SJSA1 (cell line): ENCODE measurements around the gene DNAH11. TPM values are rescaled to one million over a fixed set of nuclear protein-coding genes. Genes with fewer than 3 reads are reported as not detected.
"Not testable (repeated sequence)": the region's sequence is repeated elsewhere in the genome, so short reads cannot be mapped to it uniquely, and the experiment has no call there.

Source experiments
- DNase-seq, 2 experiments: peaks; one replicate each; pipeline ENCODE4 v3.0.0-alpha.2; 2015 to 2020; ENCODE audit warnings: low spot score in 2 of 2, low read depth in 1 of 2
- H3K27ac ChIP-seq: fragments of 250-450 bp; sonication (Bioruptor Pico); 2 replicates; pipeline ENCODE4 v1.5.1; 2020; ENCODE audit warnings: mild to moderate bottlenecking, moderate library complexity
- H3K27me3 ChIP-seq: fragments of 250-450 bp; sonication (Bioruptor Pico); replicated peaks from 2 replicates; pipeline ENCODE4 v1.5.1; 2020; ENCODE audit warnings: mild to moderate bottlenecking, moderate library complexity
- H3K36me3 ChIP-seq: fragments of 250-450 bp; sonication (Bioruptor Pico); 2 replicates; pipeline ENCODE4 v1.5.1; 2020; ENCODE audit warnings: mild to moderate bottlenecking
- H3K4me1 ChIP-seq: fragments of 250-450 bp; sonication (Bioruptor Pico); replicated peaks from 2 replicates; pipeline ENCODE4 v1.6.1; 2021; ENCODE audit warnings: mild to moderate bottlenecking
- H3K4me3 ChIP-seq: fragments of 250-450 bp; sonication (Bioruptor Pico); 2 replicates; pipeline ENCODE4 v1.5.1; 2020; ENCODE audit warnings: mild to moderate bottlenecking
- H3K9me3 ChIP-seq: fragments of 250-450 bp; sonication (Bioruptor Pico); replicated peaks from 2 replicates; pipeline ENCODE4 v1.5.1; 2020; ENCODE audit warnings: mild to moderate bottlenecking
- total RNA-seq: library from RNA; depleted of rRNA; stranded (reverse); fragments of >200 nt; shearing (Covaris generic); gene quantifications from 2 replicates; pipeline ENCODE4 v1.2.3, GENCODE V29; 2014

Gene DNAH11
- total RNA-seq, 1 experiment from 2014 or later: 13.1 TPM

DNA sequence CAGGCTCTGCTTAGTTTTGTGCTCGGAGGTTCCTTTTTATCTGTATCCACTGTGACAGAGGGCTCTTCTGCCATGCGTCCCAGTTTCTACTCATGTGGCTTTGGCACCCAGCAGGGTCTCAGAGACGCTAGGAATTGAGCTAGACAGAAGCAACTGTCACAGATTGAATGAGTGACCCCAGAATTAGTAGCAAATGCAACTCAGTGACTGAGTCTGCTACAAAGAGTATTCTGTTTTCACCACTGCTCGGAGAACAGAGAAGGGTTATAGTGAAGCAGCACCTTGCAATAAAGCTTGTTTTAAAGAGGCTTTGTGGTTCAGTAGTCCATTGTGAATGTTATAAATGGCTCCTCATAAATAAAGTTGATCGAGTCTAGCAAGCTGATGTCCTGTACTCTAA lies 113.2 kb downstream of the DNAH11 start:
- no peak overlapping the region for H3K27ac ChIP-seq
- no peaks in the 10 kb centered on the region for H3K27me3 ChIP-seq
- no peak overlapping the region for H3K4me3 ChIP-seq
- no peak for DNase-seq
- H3K9me3 ChIP-seq: no peaks in the 10 kb centered on the region
- no peaks in the 10 kb centered on the region for H3K36me3 ChIP-seq
- H3K4me1 ChIP-seq: no peaks in the 10 kb centered on the region

DNA sequence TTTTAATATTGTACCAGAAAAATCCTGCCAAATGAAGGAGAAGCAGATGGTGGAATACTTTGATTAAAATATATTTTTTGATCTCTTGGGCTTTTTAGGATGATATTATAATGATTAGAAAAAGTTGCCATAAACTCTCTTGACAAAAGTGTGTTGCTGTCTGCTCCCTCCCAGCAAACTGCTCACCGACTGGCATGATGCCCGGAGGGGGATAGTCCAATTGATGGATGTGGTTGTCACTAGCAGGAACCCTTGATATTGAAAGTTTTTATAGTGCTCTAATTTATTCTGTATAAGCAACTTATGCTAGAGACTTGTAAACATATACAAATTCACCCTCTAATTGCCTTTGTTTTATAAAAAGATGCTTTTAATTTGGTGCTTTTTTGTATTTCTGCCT lies 114.0 kb downstream of the DNAH11 start:
- no peak overlapping the region for H3K27ac ChIP-seq
- H3K27me3 ChIP-seq: no peaks in the 10 kb centered on the region
- H3K4me3 ChIP-seq: no peak overlapping the region
- no peak for DNase-seq
- no peaks in the 10 kb centered on the region for H3K36me3 ChIP-seq
- H3K9me3 ChIP-seq: no peaks in the 10 kb centered on the region
- no peaks in the 10 kb centered on the region for H3K4me1 ChIP-seq

DNA sequence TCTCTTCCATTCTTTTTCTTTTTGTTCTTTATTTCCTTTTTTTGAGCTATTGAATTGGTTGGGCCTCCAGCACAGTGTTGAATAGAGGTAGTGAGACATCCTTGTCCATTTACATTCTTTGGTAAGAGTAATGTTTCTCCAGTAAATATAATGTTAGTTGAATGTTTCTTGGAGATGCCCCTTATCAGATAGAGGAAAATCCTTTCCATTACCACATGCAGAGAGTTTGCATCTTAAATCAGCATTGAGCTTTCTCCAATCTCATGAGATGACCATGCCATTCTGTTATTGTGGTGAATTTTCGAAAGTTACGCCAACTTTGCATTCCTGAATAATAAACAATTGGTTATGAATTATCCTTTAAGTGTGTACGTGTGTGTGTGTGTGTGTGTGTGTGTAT lies 127.7 kb downstream of the DNAH11 start:
- Histone ChIP-seq H3K9me3 (no peaks in the 10 kb centered on the region), H3K4me3 (no peak overlapping the region)

DNA sequence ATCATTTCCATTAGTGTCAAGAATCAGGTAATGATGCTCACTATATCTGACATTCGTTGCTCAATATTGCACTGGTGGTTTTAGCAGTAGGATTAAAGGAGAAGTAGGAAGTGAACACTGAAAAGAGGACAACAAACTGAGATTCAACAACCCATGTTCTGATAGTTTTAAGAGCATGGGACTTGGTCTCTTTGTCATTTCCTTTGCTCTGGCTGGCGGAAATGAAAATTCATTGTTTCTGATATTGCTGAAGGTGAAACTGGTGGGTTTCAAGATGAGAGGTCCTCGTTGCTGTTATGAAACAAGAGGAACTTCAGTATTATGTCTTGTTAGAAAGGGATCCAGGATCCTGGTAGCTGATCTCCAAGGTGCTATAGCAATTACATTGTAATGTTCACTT lies 129.0 kb downstream of the DNAH11 start:
- no peak for DNase-seq
- Histone ChIP-seq H3K4me1 (peaks cover 16% of the 10 kb centered on the region), H3K9me3 (no peaks in the 10 kb centered on the region), H3K27me3 (no peaks in the 10 kb centered on the region), H3K27ac (no peak overlapping the region), H3K4me3 (no peak overlapping the region), H3K36me3 (no peaks in the 10 kb centered on the region)

More for the DNA sequence above, 127.7 kb downstream of the DNAH11 start:
- DNase-seq: no peak
- H3K27ac ChIP-seq: no peak overlapping the region
- no peaks in the 10 kb centered on the region for H3K36me3 ChIP-seq
- H3K4me1 ChIP-seq: peaks cover 10% of the 10 kb centered on the region
- no peaks in the 10 kb centered on the region for H3K27me3 ChIP-seq

- Histone ChIP-seq H3K4me3 (no peak overlapping the region), H3K36me3 (no peaks in the 10 kb centered on the region), H3K9me3 (no peaks in the 10 kb centered on the region), H3K4me1 (peaks cover 16% of the 10 kb centered on the region), H3K27ac (peak overlapping the region; percentile 42), H3K27me3 (no peaks in the 10 kb centered on the region)
- DNase-seq: peak; percentile 53 to 54
Observed at GRCh38 chr7:21675255-21675654, 132.4 kb downstream of the DNAH11 start.

DNA sequence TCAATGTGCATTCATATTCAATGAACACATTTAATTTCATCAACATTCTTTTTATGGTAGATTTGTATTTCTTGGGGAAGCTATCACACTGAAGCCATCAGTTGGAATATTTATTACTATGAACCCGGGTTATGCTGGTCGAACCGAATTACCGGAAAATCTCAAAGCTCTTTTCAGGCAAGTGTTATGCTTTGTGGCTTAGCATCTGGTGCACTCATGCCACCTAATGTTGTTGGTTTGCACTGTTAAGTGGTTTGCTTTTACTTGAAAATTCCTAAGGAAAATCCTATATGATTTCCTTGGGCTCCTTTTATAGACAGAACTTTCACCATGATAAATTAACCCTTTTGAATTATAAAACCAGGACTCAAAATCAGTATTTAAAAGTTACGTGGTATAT lies 147.9 kb downstream of the DNAH11 start:
- Histone ChIP-seq H3K4me1 (no peaks in the 10 kb centered on the region), H3K27me3 (no peaks in the 10 kb centered on the region), H3K4me3 (no peak overlapping the region), H3K9me3 (no peaks in the 10 kb centered on the region), H3K27ac (no peak overlapping the region), H3K36me3 (no peaks in the 10 kb centered on the region)
- no peak for DNase-seq

DNA sequence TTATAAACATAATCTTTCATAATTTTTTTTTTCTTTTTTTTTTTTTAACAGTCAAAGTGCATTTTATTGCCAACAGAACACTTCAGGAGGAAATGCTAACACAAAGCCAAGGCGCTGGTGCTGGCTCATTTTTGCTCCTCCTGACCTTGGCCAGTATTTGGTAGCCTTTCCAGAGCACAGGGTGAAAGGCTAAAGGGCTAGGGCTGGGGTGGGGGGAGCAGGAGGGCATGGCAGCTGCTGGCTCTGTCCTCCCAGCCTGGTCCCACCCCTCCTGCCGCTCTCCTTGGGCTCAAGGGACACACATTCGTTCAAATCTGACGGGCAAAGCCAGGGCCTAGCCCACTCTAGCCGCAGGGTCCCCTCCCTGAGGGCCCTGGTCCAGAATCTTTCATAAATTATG lies 148.3 kb downstream of the DNAH11 start:
- H3K27ac ChIP-seq, H3K4me1 ChIP-seq, H3K27me3 ChIP-seq, H3K36me3 ChIP-seq, DNase-seq, H3K4me3 ChIP-seq, H3K9me3 ChIP-seq: not testable (repeated sequence)

- H3K9me3 ChIP-seq, H3K36me3 ChIP-seq, H3K4me3 ChIP-seq, H3K27me3 ChIP-seq, H3K27ac ChIP-seq, H3K4me1 ChIP-seq, DNase-seq: not testable (repeated sequence)
Observed at GRCh38 chr7:21700587-21700986, 157.7 kb downstream of the DNAH11 start.

- no peaks in the 10 kb centered on the region for H3K36me3 ChIP-seq
- H3K4me1 ChIP-seq: no peaks in the 10 kb centered on the region
- no peak overlapping the region for H3K27ac ChIP-seq
- H3K27me3 ChIP-seq: no peaks in the 10 kb centered on the region
- no peak overlapping the region for H3K4me3 ChIP-seq
- no peaks in the 10 kb centered on the region for H3K9me3 ChIP-seq
- DNase-seq: no peak
Observed at GRCh38 chr7:21702303-21702702, 159.5 kb downstream of the DNAH11 start.

GRCh38 chr7:21704359-21704758 lies 161.5 kb downstream of the DNAH11 start:
- H3K9me3 ChIP-seq: no peaks in the 10 kb centered on the region
- no peak overlapping the region for H3K27ac ChIP-seq
- DNase-seq: no peak
- H3K36me3 ChIP-seq: no peaks in the 10 kb centered on the region
- H3K27me3 ChIP-seq: no peaks in the 10 kb centered on the region
- H3K4me1 ChIP-seq: no peaks in the 10 kb centered on the region
- H3K4me3 ChIP-seq: no peak overlapping the region

DNA sequence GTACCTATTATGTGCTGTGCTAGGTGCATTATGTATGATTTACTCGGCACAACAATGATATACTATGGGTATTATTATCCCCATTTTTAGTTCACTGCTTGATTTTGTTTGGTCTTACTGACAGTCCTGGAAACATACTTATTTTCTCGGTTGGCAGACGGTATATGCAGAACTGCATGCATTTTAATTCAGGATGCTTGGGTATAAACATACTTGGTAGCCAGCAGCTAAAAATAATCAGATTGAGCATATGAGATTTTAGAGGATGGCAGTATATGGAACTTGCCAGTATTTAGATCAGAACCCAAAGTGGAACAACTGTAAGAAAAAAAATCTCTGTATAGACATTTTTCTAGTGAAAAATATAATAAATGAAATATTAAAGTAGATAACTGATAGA lies 163.3 kb downstream of the DNAH11 start:
- H3K27ac ChIP-seq: no peak overlapping the region
- H3K27me3 ChIP-seq: no peaks in the 10 kb centered on the region

DNA sequence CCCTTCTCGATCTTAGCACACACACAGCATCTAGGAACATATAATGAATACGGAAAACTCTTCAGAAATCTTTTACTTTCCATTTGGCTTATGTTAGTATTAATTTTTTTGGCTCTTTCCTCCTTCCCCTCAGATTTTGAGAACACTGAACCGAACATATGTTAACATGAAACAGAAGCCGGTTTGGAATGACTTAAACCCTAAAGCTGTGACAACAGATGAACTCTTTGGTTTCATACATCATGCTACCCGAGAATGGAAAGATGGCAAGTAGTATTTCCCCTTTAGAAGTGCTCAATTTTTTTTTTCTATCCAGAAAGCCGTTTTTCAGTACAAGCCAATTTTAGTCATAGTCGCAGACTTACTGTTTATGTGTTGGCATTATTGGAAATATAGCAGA lies 164.7 kb downstream of the DNAH11 start:
- H3K27me3 ChIP-seq: no peaks in the 10 kb centered on the region
- no peaks in the 10 kb centered on the region for H3K36me3 ChIP-seq
- DNase-seq: no peak
- no peaks in the 10 kb centered on the region for H3K4me1 ChIP-seq
- H3K4me3 ChIP-seq: no peak overlapping the region
- H3K9me3 ChIP-seq: no peaks in the 10 kb centered on the region
- no peak overlapping the region for H3K27ac ChIP-seq

More for the DNA sequence above, 163.3 kb downstream of the DNAH11 start:
- Histone ChIP-seq H3K4me1 (no peaks in the 10 kb centered on the region), H3K9me3 (no peaks in the 10 kb centered on the region), H3K4me3 (no peak overlapping the region), H3K36me3 (no peaks in the 10 kb centered on the region)
- DNase-seq: no peak

- Histone ChIP-seq H3K27me3 (no peaks in the 10 kb centered on the region), H3K9me3 (no peaks in the 10 kb centered on the region), H3K4me3 (no peak overlapping the region), H3K4me1 (no peaks in the 10 kb centered on the region), H3K36me3 (no peaks in the 10 kb centered on the region), H3K27ac (no peak overlapping the region)
- no peak for DNase-seq
Observed at GRCh38 chr7:21708096-21708495, 165.3 kb downstream of the DNAH11 start.

GRCh38 chr7:21717323-21717722 lies 174.5 kb downstream of the DNAH11 start:
- H3K27me3 ChIP-seq: no peaks in the 10 kb centered on the region
- no peak overlapping the region for H3K27ac ChIP-seq
- no peak for DNase-seq
- peaks cover 6% of the 10 kb centered on the region; the same call in 1 of the 2 replicates for H3K4me1 ChIP-seq
- no peak overlapping the region for H3K4me3 ChIP-seq
- no peaks in the 10 kb centered on the region for H3K36me3 ChIP-seq
- no peaks in the 10 kb centered on the region for H3K9me3 ChIP-seq

- peaks cover 6% of the 10 kb centered on the region; the same call in 1 of the 2 replicates for H3K4me1 ChIP-seq
- no peak overlapping the region for H3K27ac ChIP-seq
- DNase-seq: no peak
- H3K36me3 ChIP-seq: no peaks in the 10 kb centered on the region
- H3K9me3 ChIP-seq: no peaks in the 10 kb centered on the region
- no peaks in the 10 kb centered on the region for H3K27me3 ChIP-seq
- no peak overlapping the region for H3K4me3 ChIP-seq
Observed at GRCh38 chr7:21718391-21718790, 175.6 kb downstream of the DNAH11 start.
